GM19438 (cell line): ENCODE results near the gene PSAP.

Experiments
- ATAC-seq: cut with Tn5 transposase; IDR thresholded peaks from one replicate; pipeline ENCODE4 v1.9.1; 2021; ENCODE audit warnings: low read depth; ENCODE audit not compliant: unreplicated experiment

Gene PSAP

DNA sequence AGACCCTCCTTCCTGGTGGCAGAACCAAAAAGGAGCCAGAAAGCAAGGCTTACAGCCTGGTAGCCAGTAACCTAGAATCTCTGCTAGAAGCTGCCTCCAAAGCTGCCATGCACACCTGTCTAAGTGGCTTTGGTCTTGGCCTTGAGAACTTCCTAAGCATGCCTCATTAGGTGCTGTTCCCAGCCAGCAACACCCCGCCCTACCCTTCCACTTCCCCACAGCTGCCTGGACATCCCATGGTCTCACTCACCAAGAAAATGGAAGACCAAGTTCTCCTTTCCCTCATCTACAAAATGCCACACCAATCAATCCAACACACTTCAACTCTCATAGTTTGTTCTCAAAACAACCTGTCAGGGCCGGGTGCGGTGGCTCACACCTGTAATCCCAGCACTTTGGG is 4.2 kb downstream of the PSAP start:
- ATAC-seq: no peak

DNA sequence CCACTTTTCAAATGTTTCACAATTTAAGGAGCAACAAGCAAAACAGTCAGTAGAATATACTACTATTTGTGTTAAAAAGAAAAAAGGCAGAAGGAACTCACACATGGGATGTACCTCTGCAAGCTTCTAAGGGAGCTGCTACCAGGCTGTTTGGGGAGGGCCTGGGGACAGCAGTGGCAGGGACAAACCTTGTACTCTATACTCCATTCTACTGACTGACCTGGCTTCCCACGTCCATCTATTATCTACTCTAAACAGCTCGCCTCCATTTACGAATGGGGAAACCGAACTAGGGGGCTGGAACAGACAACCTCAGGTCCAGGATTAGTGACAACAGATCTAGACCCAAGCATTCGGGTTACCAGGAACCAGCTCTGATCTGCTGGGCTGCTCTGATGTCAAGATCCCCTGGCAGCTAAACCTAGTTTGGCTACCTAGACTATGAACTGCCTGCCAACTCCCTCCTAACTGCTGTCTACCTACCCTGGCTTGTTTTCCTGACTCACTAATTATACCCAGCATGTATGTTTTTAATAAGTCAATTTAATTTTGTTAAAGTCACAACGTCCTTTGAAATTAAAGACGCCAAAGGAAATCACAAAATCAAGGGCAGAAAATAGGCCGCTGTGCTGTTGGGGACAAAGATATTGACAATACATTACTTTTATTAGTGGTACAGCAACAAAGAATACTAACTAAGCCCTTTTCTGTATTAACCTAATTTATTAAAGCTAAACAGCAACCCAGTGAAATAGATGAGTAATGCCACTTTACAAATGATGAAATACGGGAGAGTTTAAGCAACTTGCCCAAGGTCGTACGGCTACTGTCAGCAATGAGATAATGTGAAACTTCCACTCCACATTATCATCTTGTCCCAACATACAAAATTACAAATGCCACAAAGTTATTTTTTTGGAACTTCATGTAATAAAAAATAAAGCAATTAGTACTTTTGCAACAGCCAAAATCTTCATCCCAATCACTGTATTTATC is 5.3 kb downstream of the PSAP start:
- ATAC-seq: no peak

GRCh38 chr10:71844695-71845094 is 6.4 kb downstream of the PSAP start:
- ATAC-seq: no peak

DNA sequence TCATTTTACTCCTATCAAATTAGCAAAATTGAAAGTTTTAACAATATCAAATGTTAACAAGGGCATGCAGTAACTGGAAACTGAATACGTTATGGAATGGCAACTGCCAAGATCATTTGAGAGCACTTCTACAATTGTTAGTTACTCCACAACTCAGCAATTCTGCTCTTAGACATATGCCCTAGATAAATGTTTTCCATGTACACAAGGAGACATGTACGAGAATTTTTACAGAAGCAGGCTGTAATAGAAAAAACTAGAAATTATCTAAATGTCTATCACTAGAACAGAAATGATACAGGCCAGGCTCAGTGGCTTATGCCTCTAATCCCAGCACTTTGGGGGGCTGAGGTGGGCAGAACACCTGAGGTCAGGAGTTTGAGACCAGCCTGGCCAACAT is 7.0 kb downstream of the PSAP start:
- no peak for ATAC-seq

GRCh38 chr10:71842856-71843686 is 8.0 kb downstream of the PSAP start:
- ATAC-seq: no peak

DNA sequence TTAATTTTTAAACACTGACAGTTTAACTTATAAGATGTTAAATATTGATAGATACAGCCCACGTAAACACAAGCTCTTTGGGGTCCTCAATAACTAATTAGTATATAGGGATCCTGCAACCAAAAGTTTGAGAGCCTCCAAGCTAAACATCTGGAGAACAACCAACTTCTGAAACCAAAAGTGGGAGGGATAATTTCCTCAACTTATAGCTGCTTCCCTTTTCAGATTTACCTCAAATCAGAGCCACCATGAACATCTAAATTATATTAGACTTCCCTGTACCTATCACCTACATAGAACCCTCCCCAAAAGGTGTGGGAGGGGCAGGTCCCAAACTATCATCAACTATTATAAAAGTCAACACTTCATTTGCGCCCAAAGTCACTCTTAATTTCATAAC is 8.6 kb downstream of the PSAP start:
- ATAC-seq: no peak

- no peak for ATAC-seq
Observed at GRCh38 chr10:71840958-71841335, 10.1 kb downstream of the PSAP start.

DNA sequence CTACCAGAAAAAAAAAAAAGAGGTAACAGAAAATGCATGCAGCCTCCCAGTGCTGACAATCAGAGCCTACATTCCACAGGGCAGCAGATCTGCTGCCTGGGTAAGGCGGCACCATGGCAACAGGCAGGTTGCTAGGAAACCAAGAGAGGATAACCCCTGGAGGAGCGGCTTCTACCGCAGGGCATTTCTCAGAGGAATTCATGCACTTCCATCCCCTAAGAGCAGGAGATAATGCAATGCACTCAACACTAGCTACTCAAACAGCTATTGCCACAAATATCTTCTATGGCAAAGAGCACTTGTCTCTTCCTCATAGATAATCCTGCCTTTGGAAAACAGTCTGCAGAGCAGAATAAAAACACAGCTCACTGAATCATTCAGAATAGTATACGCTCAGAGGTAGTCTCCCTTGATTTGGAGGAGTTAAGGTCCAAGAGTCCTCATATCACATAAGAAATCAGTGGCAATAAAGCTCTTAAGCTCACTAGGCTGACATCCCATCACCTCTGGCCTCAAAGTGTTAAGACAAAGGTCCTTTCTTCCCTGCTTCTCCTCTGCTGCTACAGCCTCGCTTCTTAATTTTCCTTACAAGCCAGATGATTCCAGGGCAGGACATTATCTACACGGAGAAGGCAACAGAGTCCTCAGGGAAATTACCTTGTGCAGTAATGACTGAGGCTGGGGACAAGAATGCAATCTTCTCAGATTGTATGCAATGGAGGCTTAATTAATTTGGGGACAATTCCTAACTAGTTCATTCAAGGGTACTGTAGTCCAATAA is 10.7 kb downstream of the PSAP start:
- no peak for ATAC-seq

DNA sequence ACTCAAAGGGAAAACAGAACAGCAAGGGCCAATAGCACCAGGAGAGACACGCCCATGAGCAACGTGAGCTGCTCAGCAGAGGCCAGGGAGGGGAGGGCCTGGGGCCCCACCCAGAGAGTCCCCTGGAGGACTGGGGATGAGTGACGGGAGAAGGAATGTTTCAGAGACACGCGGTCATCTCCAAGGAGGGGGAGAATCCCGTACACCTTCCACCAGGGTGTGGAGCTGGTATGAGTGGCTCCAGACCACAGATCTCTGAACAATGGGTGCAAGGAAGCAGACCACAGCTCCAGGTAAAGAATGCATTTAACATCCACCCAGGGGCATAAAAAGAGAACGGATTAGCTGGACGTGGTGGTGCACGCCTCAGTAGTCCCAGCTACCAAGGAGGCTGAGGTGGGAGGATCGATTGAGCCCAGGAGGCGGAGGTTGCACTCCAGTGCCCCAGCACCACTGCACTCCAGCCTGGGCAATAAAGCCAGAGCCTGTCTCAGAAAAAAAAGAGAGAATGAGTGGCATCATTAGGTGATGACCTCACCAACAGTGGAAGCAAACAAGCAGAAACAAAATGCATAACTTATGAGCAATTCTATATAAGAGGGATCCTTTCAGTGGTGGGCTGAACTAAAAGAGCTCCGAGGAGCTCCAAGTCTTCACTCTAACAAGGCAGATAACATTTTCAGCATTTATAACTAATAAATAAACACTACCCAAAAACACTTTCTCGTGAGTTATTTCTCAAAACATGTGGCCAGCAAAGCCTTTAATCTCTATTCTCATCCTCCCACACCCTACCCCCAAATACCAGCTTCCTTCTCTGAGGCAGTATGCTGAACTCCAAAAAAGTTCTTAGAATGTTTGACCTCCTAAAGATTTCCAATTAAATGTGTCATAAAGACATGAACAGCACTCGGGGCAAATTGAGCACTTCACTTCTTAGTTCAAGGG is 12.5 kb downstream of the PSAP start:
- ATAC-seq: no peak

GRCh38 chr10:71837098-71837827 is 13.8 kb downstream of the PSAP start:
- ATAC-seq: no peak

DNA sequence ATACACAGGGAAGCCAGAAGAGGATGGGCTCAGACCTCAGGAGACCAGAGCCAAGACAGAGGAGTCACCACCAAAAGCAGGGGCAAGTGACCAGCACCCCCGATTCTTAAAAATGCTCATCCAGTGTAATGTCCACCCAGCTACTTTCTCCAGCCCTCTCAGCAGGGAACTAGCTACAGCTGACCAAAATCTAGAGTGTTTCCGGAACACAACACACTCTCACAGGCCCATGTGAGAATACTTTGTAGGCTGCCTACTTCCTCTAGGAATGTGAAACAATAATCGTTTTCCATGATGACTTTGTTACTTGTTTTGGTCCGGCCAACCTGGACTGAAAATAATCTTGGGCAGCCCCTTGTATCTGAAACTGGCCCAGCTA is 14.5 kb downstream of the PSAP start:
- peak; percentile 37 for ATAC-seq

DNA sequence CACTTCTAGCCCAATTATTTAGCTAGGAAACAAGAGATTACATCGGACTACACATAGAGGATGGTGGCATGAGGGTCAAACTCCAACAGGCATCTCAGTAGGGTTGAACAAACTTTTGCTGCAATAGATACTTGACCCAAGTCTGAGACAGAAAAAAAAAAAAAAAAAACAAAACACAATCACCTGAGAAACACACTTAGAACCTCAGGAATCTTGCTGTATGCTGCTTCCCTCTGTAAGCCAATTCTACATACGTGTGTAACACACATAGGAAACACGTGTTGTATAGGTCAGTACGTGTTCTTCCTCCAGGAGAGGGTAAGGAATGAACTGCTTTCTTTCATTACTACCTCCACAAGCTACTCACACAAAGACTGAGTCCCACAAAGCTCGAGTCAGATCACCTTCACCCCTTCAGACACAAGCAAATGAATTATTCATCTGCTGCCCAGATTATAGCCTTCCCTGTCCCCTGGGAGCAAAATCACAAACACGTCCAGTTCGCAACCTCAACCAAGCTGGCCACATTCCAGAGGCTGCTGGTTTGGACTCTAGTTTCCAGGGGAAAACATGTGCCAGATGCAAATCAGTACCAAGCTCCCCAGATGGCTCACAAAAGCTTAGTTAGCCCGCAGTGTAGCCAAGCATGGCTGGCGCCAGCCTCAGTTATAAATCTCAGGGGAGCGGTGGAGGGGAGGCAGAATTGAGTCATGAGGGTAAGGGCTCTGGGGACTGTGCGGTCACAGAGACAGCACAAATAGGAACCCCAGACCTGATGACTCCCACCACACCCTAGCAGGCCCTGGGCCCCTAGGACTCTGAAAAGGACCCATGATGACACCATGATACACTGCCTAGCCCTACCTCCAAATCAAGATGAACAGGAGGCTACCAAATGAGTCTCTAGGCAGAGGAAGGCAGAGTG is 15.1 kb downstream of the PSAP start:
- ATAC-seq: peak; percentile 80

- ATAC-seq: no peak
Observed at GRCh38 chr10:71834343-71834674, 16.7 kb downstream of the PSAP start.

- no peak for ATAC-seq
Observed at GRCh38 chr10:71833451-71834342, 17.4 kb downstream of the PSAP start.

GRCh38 chr10:71832967-71833366 is 18.1 kb downstream of the PSAP start:
- no peak for ATAC-seq

DNA sequence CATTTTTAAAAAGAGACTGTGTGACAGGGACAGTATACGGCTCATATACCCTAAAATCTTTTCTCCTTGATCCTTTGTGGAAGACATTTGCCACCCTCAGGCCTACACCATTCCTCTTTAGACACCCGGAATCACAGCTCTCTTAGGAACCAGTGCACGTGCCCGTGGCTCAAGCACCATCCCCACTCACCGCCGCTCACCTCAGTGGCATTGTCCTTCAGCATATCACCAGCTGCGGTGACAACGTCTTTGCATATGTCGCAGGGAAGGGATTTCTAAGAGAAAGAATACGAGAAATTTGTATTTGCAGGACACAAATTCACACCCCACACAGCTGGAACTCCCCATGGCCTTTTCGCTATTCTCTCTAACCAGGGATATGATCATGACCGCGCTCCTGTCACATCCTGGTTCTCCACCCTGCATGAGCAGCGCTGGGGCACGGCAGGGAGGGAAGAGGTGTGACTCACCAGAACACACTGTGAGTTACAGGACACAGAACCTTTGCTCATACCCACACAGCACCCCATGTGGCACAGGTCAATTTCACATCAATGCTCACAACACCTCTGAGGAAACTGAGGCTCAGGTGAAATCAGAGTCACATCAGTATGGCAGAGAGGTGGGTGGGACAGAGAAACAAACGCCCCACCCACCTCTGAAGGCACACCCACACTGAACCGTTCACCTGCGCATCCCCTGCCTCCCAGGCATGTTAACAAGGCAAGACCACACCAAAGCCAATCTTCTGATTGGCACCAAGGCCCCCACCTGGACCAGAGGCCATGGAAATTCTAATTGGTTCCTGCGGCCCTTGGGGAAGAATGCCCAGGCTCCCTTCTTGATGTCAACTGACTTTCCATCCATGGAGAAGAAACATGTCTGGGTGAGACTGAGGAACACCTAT is 19.2 kb downstream of the PSAP start:
- ATAC-seq: no peak
